Omental fat pad (tissue), 4 donors: ENCODE results near the gene ITPR2. TPM values are rescaled to one million over a fixed set of nuclear protein-coding genes. Genes with fewer than 3 reads are reported as not detected.
"Not testable (repeated sequence)": the region's sequence is repeated elsewhere in the genome, so short reads cannot be mapped to it uniquely, and the experiment has no call there.

Source experiments
- ATAC-seq: fragments of 150-250 bp; one replicate; pipeline ENCODE4 v1.9.1; 2016; ENCODE audit warnings: mild to moderate bottlenecking, moderate library complexity; ENCODE audit not compliant: low FRiP score
- DNase-seq: peaks from one replicate; pipeline ENCODE4 v3.0.0-alpha.2; 2019; ENCODE audit warnings: low spot score
- total RNA-seq, 4 donors: library from RNA; depleted of rRNA; stranded (reverse); fragments of >200 nt; gene quantifications; one replicate each; pipeline ENCODE4 v1.1.0, GENCODE V29; 2016
- TF ChIP-seq, protein P1 (sequence below), 3 donors: fragments of 450-650 bp; IDR thresholded peaks; one replicate each; pipeline ENCODE4 v1.5.1; 2016 to 2017; ENCODE audit warnings: antibody characterized with exemption in 3 of 3, mild to moderate bottlenecking in 3 of 3, moderate library complexity in 2 of 3

Gene ITPR2
- total RNA-seq, 4 donors from 2014 or later: 39.0 to 62.9 (median 47.4) TPM

DNA sequence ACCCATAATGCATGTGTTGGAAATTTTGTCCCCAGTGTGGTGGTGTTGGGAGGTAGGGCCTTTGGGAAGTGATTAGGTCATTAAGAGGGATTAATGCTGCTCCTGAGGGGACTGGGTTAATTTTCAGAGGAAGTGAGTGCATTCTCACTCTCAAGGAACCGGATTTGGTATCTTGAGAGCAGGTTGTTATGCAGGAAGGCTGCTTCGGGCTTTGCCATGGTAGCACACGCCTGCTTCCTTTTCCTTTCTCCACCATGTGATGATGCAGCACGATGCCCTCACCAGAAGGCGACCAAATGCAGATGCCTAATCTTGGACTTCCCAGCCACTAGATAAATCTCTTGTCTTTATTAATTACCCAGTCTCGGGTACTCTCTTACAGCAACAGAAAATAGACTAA is 380.5 kb downstream of the ITPR2 start:
- TF ChIP-seq, protein P1, sequence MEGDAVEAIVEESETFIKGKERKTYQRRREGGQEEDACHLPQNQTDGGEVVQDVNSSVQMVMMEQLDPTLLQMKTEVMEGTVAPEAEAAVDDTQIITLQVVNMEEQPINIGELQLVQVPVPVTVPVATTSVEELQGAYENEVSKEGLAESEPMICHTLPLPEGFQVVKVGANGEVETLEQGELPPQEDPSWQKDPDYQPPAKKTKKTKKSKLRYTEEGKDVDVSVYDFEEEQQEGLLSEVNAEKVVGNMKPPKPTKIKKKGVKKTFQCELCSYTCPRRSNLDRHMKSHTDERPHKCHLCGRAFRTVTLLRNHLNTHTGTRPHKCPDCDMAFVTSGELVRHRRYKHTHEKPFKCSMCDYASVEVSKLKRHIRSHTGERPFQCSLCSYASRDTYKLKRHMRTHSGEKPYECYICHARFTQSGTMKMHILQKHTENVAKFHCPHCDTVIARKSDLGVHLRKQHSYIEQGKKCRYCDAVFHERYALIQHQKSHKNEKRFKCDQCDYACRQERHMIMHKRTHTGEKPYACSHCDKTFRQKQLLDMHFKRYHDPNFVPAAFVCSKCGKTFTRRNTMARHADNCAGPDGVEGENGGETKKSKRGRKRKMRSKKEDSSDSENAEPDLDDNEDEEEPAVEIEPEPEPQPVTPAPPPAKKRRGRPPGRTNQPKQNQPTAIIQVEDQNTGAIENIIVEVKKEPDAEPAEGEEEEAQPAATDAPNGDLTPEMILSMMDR (IDR thresholded peaks at IDR 0.05): no peak
- DNase-seq (no peak), ATAC-seq (no peak)

GRCh38 chr12:26451763-26452162 is 381.2 kb downstream of the ITPR2 start:
- ATAC-seq (no peak), DNase-seq (no peak)
- TF ChIP-seq, protein P1 (IDR thresholded peaks at IDR 0.05): no peak

- ATAC-seq: no peak
- TF ChIP-seq, protein P1 (IDR thresholded peaks at IDR 0.05): no peak
These were observed 387.1 kb downstream of the ITPR2 start for GRCh38 chr12:26445909-26446308.

GRCh38 chr12:26443309-26443708 is 389.7 kb downstream of the ITPR2 start:
- DNase-seq (no peak), ATAC-seq (no peak)
- TF ChIP-seq, protein P1 (IDR thresholded peaks at IDR 0.05): no peak

More at GRCh38 chr12:26445909-26446308, 387.1 kb downstream of the ITPR2 start:
- DNase-seq: no peak

DNA sequence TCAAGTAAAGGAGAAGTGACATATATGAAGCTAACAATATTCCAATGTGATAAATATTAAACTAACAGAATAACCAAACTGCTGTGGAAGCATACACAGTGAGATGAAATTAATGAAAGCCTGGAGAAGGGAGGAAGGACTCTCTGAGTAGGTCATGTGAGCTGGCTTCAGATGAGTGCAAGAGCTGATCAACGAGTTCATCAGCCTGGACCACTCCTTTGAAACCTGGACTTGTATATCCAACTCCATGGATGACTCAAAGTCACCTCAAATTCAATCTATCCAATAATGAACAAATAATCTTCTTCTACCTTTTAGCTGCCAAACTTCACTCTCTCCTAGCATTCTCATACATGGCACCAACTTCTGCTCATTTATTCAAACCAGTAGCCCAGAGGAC is 391.6 kb downstream of the ITPR2 start:
- no peak for DNase-seq
- TF ChIP-seq, protein P1 (IDR thresholded peaks at IDR 0.05): no peak
- ATAC-seq: no peak

GRCh38 chr12:26435069-26435404 is 398.0 kb downstream of the ITPR2 start:
- ATAC-seq (no peak), DNase-seq (no peak)
- TF ChIP-seq, protein P1 (IDR thresholded peaks at IDR 0.05): no peak

- ATAC-seq: no peak
- no peak for DNase-seq
- TF ChIP-seq, protein P1 (IDR thresholded peaks at IDR 0.05): peak in 1 of 3 donors; percentile 62
These were observed 398.5 kb downstream of the ITPR2 start for GRCh38 chr12:26434299-26435068.

- not testable (repeated sequence) for ATAC-seq, DNase-seq
These were observed 399.3 kb downstream of the ITPR2 start for GRCh38 chr12:26433701-26434100.
